Mesendoderm (in vitro differentiated cells): ENCODE measurements around the gene KLRC2. TPM values are rescaled to one million over a fixed set of nuclear protein-coding genes. Genes with fewer than 3 reads are reported as not detected.
"Not testable (repeated sequence)": the region's sequence is repeated elsewhere in the genome, so short reads cannot be mapped to it uniquely, and the experiment has no call there.

ENCODE experiments used
- DNase-seq: peaks from one replicate; pipeline ENCODE4 v3.0.0; 2013
- H2AK5ac ChIP-seq: 2 replicates; pipeline ENCODE4 v1.6.1; 2013; ENCODE audit warnings: low read length, inconsistent platforms
- H2BK120ac ChIP-seq: 2 replicates; pipeline ENCODE4 v1.6.1; 2013; ENCODE audit warnings: low read depth, mild to moderate bottlenecking, low read length, moderate library complexity, mixed read lengths
- H2BK15ac ChIP-seq: replicated peaks from 2 replicates; pipeline ENCODE4 v1.6.1; 2013; ENCODE audit warnings: low read depth, mild to moderate bottlenecking, moderate library complexity
- H2BK5ac ChIP-seq: 2 replicates; pipeline ENCODE4 v1.6.1; 2013; ENCODE audit warnings: low read length, inconsistent platforms
- H3K18ac ChIP-seq: 2 replicates; pipeline ENCODE4 v1.6.1; 2013; ENCODE audit warnings: mild to moderate bottlenecking, low read length, mixed read lengths
- H3K23ac ChIP-seq: one replicate; pipeline ENCODE4 v1.6.1; 2013; ENCODE audit warnings: low read length
- H3K27ac ChIP-seq: 2 replicates; pipeline ENCODE4 v1.5.1; 2013; ENCODE audit warnings: low read depth, mild to moderate bottlenecking, inconsistent platforms, low read length, moderate library complexity
- H3K27me3 ChIP-seq: 2 replicates; pipeline ENCODE4 v1.6.1; 2013; ENCODE audit warnings: low read length, control low read depth, mild to moderate bottlenecking, inconsistent platforms; ENCODE audit not compliant: insufficient read depth, poor library complexity
- H3K36me3 ChIP-seq: 2 replicates; pipeline ENCODE4 v1.6.1; 2013; ENCODE audit warnings: low read length, inconsistent platforms; ENCODE audit not compliant: control insufficient read depth, insufficient read depth
- H3K4ac ChIP-seq: one replicate; pipeline ENCODE4 v1.6.1; 2013; ENCODE audit warnings: low read depth, mild to moderate bottlenecking, low read length, moderate library complexity
- H3K4me1 ChIP-seq: 2 replicates; pipeline ENCODE4 v1.6.1; 2013; ENCODE audit warnings: low read depth, low read length, inconsistent platforms; ENCODE audit not compliant: control insufficient read depth
- H3K4me2 ChIP-seq: 2 replicates; pipeline ENCODE4 v1.6.1; 2013; ENCODE audit warnings: low read length
- H3K4me3 ChIP-seq: 2 replicates; pipeline ENCODE4 v1.5.1; 2013; ENCODE audit warnings: mild to moderate bottlenecking, low read length
- H3K56ac ChIP-seq: one replicate; pipeline ENCODE4 v1.6.1; 2013; ENCODE audit warnings: low read length
- H3K79me1 ChIP-seq: 2 replicates; pipeline ENCODE4 v1.6.1; 2013; ENCODE audit warnings: low read length, inconsistent platforms
- H3K79me2 ChIP-seq: 2 replicates; pipeline ENCODE4 v1.6.1; 2013; ENCODE audit warnings: mild to moderate bottlenecking, low read length; ENCODE audit not compliant: control insufficient read depth, insufficient read depth
- H3K9ac ChIP-seq: 2 replicates; pipeline ENCODE4 v1.6.1; 2013; ENCODE audit warnings: low read length, inconsistent platforms
- H4K5ac ChIP-seq: one replicate; pipeline ENCODE4 v1.6.1; 2013; ENCODE audit warnings: low read length
- H4K8ac ChIP-seq: one replicate; pipeline ENCODE4 v1.6.1; 2013; ENCODE audit warnings: low read depth, mild to moderate bottlenecking, control low read depth, low read length, moderate library complexity
- WGBS: extraction: QIAGEN DNeasy Blood & Tissue Kit; methylation state at CpG from one replicate; pipeline ENCODE4 v1.1.7; 2013; ENCODE audit warnings: low lambda C conversion rate, missing lambda C conversion rate; ENCODE audit not compliant: insufficient coverage; ENCODE audit errors: extremely low coverage; 5-methylcytosine and 5-hydroxymethylcytosine counted together
- polyA plus RNA-seq, 2 experiments: library from polyadenylated mRNA; stranded (reverse); fragments of 200-250 nt; gene quantifications; one replicate each; pipeline ENCODE4 v1.2.3, GENCODE V29; 2013

KLRC2 gene
- 0.20 TPM for polyA plus RNA-seq (2013, experiment 1 of 2)
- polyA plus RNA-seq (2013, experiment 2 of 2) = 0.13 TPM

DNA sequence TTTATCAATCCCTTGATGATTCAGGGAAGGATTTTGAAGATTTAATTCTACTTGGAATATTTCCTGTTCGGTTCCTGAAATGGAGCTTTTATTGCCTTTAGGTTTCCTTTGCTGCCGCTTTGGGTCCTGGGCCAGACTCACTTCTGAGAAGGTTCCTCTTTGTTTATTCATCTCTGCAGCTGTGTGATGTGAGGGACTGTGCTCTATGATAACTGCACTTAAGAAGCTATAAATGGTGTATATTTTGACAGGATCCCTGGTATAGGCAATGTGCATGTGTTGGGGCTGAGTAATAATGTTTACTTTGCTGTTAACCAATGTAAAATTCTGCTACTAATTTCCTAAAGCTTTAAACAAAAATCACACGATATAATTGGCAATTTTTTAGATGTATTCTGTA is at the start of gene KLRC2:
TSS of gene KLRC2 (minus strand) at position 195 of the 400 bp plus-strand sequence. CDS start at position 171, 24 bp downstream.
- not testable (repeated sequence) for H3K9ac ChIP-seq, H3K27me3 ChIP-seq, H3K27ac ChIP-seq, H3K4ac ChIP-seq, H2AK5ac ChIP-seq, H3K4me2 ChIP-seq, H3K18ac ChIP-seq, H3K23ac ChIP-seq, H2BK5ac ChIP-seq, H2BK120ac ChIP-seq, H3K79me1 ChIP-seq, H3K56ac ChIP-seq, H4K8ac ChIP-seq, H3K36me3 ChIP-seq, H3K4me1 ChIP-seq, H2BK15ac ChIP-seq, H3K4me3 ChIP-seq, H4K5ac ChIP-seq, H3K79me2 ChIP-seq, DNase-seq
- WGBS = no CpG with 5 or more reads among the region's 3 CpGs

DNA sequence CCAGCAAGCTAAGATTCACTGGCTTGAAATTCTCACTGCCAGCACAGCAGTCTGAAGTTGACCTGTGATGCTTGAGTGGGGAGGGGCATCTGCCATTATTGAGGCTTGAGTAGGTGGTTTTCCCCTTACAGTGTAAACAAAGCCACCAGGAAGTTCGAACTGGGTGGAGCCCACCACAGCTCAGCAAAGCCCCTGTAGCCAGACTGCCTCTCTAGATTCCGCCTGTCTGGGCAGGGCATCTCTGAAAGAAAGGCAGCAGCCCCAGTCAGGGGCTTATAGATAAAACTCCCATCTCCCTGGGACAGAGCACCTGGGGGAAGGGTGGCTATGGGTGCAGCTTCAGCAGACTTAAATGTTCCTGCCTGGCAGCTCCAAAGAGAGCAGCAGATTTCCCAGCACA is 46.1 kb upstream of the KLRC2 start:
- not testable (repeated sequence) for H3K4me2 ChIP-seq, H3K18ac ChIP-seq, DNase-seq, H3K4me1 ChIP-seq, H3K79me1 ChIP-seq, H3K9ac ChIP-seq, H2BK15ac ChIP-seq, H3K4ac ChIP-seq, H2BK120ac ChIP-seq, H2AK5ac ChIP-seq, H3K79me2 ChIP-seq, H2BK5ac ChIP-seq, H3K27me3 ChIP-seq, H3K56ac ChIP-seq, H3K27ac ChIP-seq, H4K5ac ChIP-seq, H4K8ac ChIP-seq, H3K23ac ChIP-seq, H3K4me3 ChIP-seq, H3K36me3 ChIP-seq
- WGBS = no CpG with 5 or more reads among the region's 2 CpGs

DNA sequence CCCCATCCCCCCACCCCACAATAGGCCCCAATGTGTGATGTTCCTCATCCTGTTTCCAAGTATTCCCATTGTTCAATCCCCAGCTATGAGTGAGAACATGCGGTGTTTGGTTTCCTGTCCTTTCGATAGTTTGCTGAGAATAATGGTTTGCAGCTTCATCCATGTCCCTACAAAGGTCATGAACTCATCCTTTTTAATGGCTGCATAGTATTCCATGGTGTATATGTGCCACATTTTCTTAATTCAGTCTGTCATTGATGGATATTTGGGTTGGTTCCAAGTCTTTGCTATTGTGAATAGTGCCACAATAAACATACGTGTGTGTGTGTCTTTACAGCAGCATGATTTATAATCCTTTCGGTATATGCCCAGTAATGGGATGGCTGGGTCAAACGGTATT is 37.0 kb upstream of the KLRC2 start:
- H3K56ac ChIP-seq, H3K4ac ChIP-seq, H4K5ac ChIP-seq, H4K8ac ChIP-seq, H3K27ac ChIP-seq, H3K36me3 ChIP-seq, DNase-seq, H2BK15ac ChIP-seq, H2BK120ac ChIP-seq, H2BK5ac ChIP-seq, H2AK5ac ChIP-seq, H3K4me1 ChIP-seq, H3K79me2 ChIP-seq, H3K4me2 ChIP-seq, H3K18ac ChIP-seq, H3K23ac ChIP-seq, H3K27me3 ChIP-seq, H3K9ac ChIP-seq, H3K4me3 ChIP-seq, H3K79me1 ChIP-seq: not testable (repeated sequence)
- WGBS = no CpG with 5 or more reads among the region's 5 CpGs

- no peak for DNase-seq
- Histone ChIP-seq H3K18ac (no peak overlapping the region), H3K4me2 (no peak overlapping the region), H2BK15ac (no peak overlapping the region), H4K5ac (no peak overlapping the region), H3K56ac (no peak overlapping the region), H3K23ac (no peak overlapping the region), H3K4me1 (no peaks in the 10 kb centered on the region), H2AK5ac (no peak overlapping the region), H2BK120ac (no peak overlapping the region), H4K8ac (no peak overlapping the region), H3K36me3 (no peaks in the 10 kb centered on the region), H2BK5ac (no peak overlapping the region), H3K27ac (no peak overlapping the region), H3K79me2 (no peaks in the 10 kb centered on the region), H3K4ac (no peak overlapping the region), H3K27me3 (no peaks in the 10 kb centered on the region), H3K79me1 (no peaks in the 10 kb centered on the region), H3K9ac (no peak overlapping the region), H3K4me3 (no peak overlapping the region)
- WGBS = no CpG with 5 or more reads among the region's 1 CpG
These were observed 33.9 kb upstream of the KLRC2 start for GRCh38 chr12:10469701-10470100.

- Histone ChIP-seq H3K27me3 (no peaks in the 10 kb centered on the region), H3K23ac (no peak overlapping the region)
These were observed 30.5 kb upstream of the KLRC2 start for GRCh38 chr12:10466311-10466710.

DNA sequence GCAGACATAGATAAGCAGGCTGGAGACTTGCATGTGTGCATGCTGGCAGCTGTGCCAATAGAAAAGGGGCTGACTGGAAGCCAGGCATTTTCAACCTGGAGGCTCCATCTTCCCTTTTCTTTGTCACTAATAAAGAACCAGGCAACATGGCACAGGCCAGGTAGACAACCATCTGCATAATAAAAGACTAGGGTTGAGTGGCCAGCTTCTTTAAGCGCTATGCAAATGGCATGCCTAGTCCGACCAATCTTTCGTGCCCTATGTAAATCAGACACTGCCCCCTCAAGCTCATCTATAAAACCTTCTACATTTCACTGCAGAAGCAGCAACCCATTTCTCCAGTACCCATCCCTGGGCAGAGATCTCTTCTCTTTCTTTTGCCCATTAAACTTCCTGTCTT is 21.9 kb upstream of the KLRC2 start:
- no CpG with 5 or more reads among the region's 3 CpGs for WGBS
- no peak overlapping the region for H4K8ac ChIP-seq
- no peak overlapping the region for H3K23ac ChIP-seq
- H3K4me2 ChIP-seq = no peak overlapping the region
- H2BK15ac ChIP-seq = no peak overlapping the region
- H2BK5ac ChIP-seq = no peak overlapping the region
- no peak overlapping the region for H4K5ac ChIP-seq
- H3K18ac ChIP-seq = no peak overlapping the region
- H3K27me3 ChIP-seq = no peaks in the 10 kb centered on the region
- no peak overlapping the region for H3K9ac ChIP-seq
- H3K27ac ChIP-seq = no peak overlapping the region
- peak; percentile 12 for DNase-seq
- H3K79me1 ChIP-seq = no peaks in the 10 kb centered on the region
- H2AK5ac ChIP-seq = no peak overlapping the region
- H3K56ac ChIP-seq = no peak overlapping the region
- no peak overlapping the region for H3K4me3 ChIP-seq
- H3K79me2 ChIP-seq = no peaks in the 10 kb centered on the region
- no peaks in the 10 kb centered on the region for H3K4me1 ChIP-seq
- H3K4ac ChIP-seq = no peak overlapping the region
- H2BK120ac ChIP-seq = no peak overlapping the region
- H3K36me3 ChIP-seq = no peaks in the 10 kb centered on the region

More at GRCh38 chr12:10466311-10466710, 30.5 kb upstream of the KLRC2 start:
- Histone ChIP-seq H3K18ac (no peak overlapping the region), H2BK15ac (no peak overlapping the region), H2BK5ac (no peak overlapping the region), H3K4me1 (no peaks in the 10 kb centered on the region), H3K79me2 (no peaks in the 10 kb centered on the region), H4K5ac (no peak overlapping the region), H3K4ac (no peak overlapping the region), H2AK5ac (no peak overlapping the region), H3K36me3 (no peaks in the 10 kb centered on the region), H3K4me3 (no peak overlapping the region), H3K79me1 (no peaks in the 10 kb centered on the region), H4K8ac (no peak overlapping the region), H3K4me2 (no peak overlapping the region), H2BK120ac (no peak overlapping the region), H3K27ac (no peak overlapping the region), H3K9ac (no peak overlapping the region), H3K56ac (no peak overlapping the region)
- WGBS = no CpG with 5 or more reads among the region's 4 CpGs
- no peak for DNase-seq
